Astrocyte (in vitro differentiated cells and primary cell): ENCODE measurements around the gene CD52. TPM values are rescaled to one million over a fixed set of nuclear protein-coding genes. Genes with fewer than 3 reads are reported as not detected.

Source experiments
- DNase-seq: peaks from one replicate; pipeline ENCODE4 v3.0.0-alpha.2; 2010; ENCODE audit warnings: low read depth
- FAIRE-seq: peaks from 2 replicates; lab custom pipeline; 2011; peaks lifted over from hg19 to GRCh38; lab: Jason Lieb, UNC
- H2AFZ ChIP-seq: 2 replicates; pipeline ENCODE4 v1.6.0; 2012; ENCODE audit warnings: low read depth, low read length, inconsistent platforms
- H3K27ac ChIP-seq: 2 replicates; pipeline ENCODE4 v1.5.1; 2011; ENCODE audit warnings: low read depth, low read length, inconsistent platforms
- H3K27me3 ChIP-seq: 2 replicates; pipeline ENCODE4 v1.6.0; 2011; ENCODE audit warnings: low read length, inconsistent platforms; ENCODE audit not compliant: insufficient read depth
- H3K36me3 ChIP-seq: 2 replicates; pipeline ENCODE4 v1.5.1; 2011; ENCODE audit warnings: low read length, inconsistent platforms; ENCODE audit not compliant: insufficient read depth
- H3K4me1 ChIP-seq: 2 replicates; pipeline ENCODE4 v1.5.1; 2011; ENCODE audit warnings: low read length, inconsistent platforms; ENCODE audit not compliant: insufficient read depth
- H3K4me2 ChIP-seq: 2 replicates; pipeline ENCODE4 v1.6.0; 2012; ENCODE audit warnings: low read length, inconsistent platforms
- H3K4me3 ChIP-seq: 2 replicates; pipeline ENCODE4 v1.5.1; 2011; ENCODE audit warnings: low read depth, mild to moderate bottlenecking, low read length, inconsistent platforms; ENCODE audit not compliant: insufficient read depth
- H3K79me2 ChIP-seq: 2 replicates; pipeline ENCODE4 v1.6.0; 2012; ENCODE audit warnings: mild to moderate bottlenecking, low read length, inconsistent platforms; ENCODE audit not compliant: insufficient read depth
- H3K9ac ChIP-seq: 2 replicates; pipeline ENCODE4 v1.6.0; 2012; ENCODE audit warnings: mild to moderate bottlenecking, low read length, inconsistent platforms
- H3K9me3 ChIP-seq: 2 replicates; pipeline ENCODE4 v1.5.1; 2012; ENCODE audit warnings: low read depth, mild to moderate bottlenecking, low read length, inconsistent platforms; ENCODE audit not compliant: insufficient read depth
- H4K20me1 ChIP-seq: 2 replicates; pipeline ENCODE4 v1.6.0; 2012; ENCODE audit warnings: low read length, inconsistent platforms; ENCODE audit not compliant: insufficient read depth
- H3K27ac Mint-ChIP-seq: one replicate; pipeline ENCODE4 v1.8.0; 2021; ENCODE audit warnings: mild to moderate bottlenecking, mixed read lengths; ENCODE audit not compliant: unreplicated experiment
- H3K27me3 Mint-ChIP-seq: one replicate; pipeline ENCODE4 v1.8.0; 2021; ENCODE audit warnings: low read depth, mixed read lengths; ENCODE audit not compliant: unreplicated experiment
- H3K36me3 Mint-ChIP-seq: one replicate; pipeline ENCODE4 v1.8.0; 2021; ENCODE audit warnings: low read depth, mixed read lengths; ENCODE audit not compliant: unreplicated experiment
- H3K4me1 Mint-ChIP-seq: one replicate; pipeline ENCODE4 v1.8.0; 2021; ENCODE audit warnings: low read depth, mixed read lengths; ENCODE audit not compliant: unreplicated experiment
- H3K4me3 Mint-ChIP-seq: one replicate; pipeline ENCODE4 v1.8.0; 2021; ENCODE audit warnings: mild to moderate bottlenecking, moderate library complexity, mixed read lengths; ENCODE audit not compliant: unreplicated experiment
- H3K9me3 Mint-ChIP-seq: one replicate; pipeline ENCODE4 v1.8.0; 2021; ENCODE audit warnings: mild to moderate bottlenecking, mixed read lengths; ENCODE audit not compliant: unreplicated experiment
- EZH2 ChIP-seq: IDR thresholded peaks from 2 replicates; pipeline ENCODE4 v1.6.1; 2012; ENCODE audit warnings: mild to moderate bottlenecking, low read length, inconsistent platforms; ENCODE audit not compliant: insufficient read depth
- total RNA-seq: library from RNA; stranded (reverse); gene quantifications from 2 replicates; pipeline ENCODE4 v1.2.1, GENCODE V29; 2021
- TF ChIP-seq, protein P1 (sequence below): IDR thresholded peaks from 2 replicates; pipeline ENCODE4 v1.5.1; 2011; ENCODE audit warnings: low read depth, mild to moderate bottlenecking, inconsistent platforms, low read length, moderate library complexity; ENCODE audit not compliant: insufficient read depth

CD52 gene
- total RNA-seq, 1 donor from 2014 or later: not detected

GRCh38 chr1:26322042-26322331 lies 4.2 kb downstream of the CD52 start:
- H3K4me3 Mint-ChIP-seq: no peak overlapping the region
- FAIRE-seq: no peak
- peaks cover 3% of the 10 kb centered on the region for H3K36me3 Mint-ChIP-seq

DNA sequence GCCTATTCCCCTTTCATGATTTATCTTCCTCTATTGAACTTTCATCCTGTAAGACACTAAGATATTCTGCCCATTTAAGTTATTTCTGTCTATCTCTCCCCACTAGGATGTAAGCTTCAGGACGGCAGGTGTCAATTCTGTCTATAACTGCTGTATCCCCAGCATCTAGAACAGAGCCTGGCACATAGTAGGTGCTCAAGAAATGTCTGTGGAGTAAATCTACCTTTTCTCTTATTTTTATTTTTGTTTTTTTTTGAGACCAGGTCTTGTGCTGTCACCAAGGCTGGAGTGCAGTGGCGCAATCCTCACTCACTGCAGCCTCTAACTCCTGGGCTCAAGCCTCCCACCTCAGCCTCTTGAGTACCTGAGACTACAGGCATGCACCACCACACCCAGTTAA lies 5.6 kb downstream of the CD52 start:
- Mint-ChIP-seq H3K27ac (no peak overlapping the region), H3K4me1 (peaks cover 5% of the 10 kb centered on the region), H3K27me3 (peaks cover 3% of the 10 kb centered on the region), H3K36me3 (peaks cover 3% of the 10 kb centered on the region), H3K4me3 (no peak overlapping the region), H3K9me3 (no peaks in the 10 kb centered on the region)
- DNase-seq: no peak
- Histone ChIP-seq H3K27me3 (no peaks in the 10 kb centered on the region), H3K79me2 (no peaks in the 10 kb centered on the region), H3K4me3 (no peak overlapping the region), H3K4me1 (peaks cover 5% of the 10 kb centered on the region), H2AFZ (no peak overlapping the region), H3K27ac (no peak overlapping the region), H3K9ac (no peak overlapping the region), H4K20me1 (no peaks in the 10 kb centered on the region), H3K4me2 (no peak overlapping the region), H3K9me3 (no peaks in the 10 kb centered on the region), H3K36me3 (no peaks in the 10 kb centered on the region)
- TF ChIP-seq, protein P1, sequence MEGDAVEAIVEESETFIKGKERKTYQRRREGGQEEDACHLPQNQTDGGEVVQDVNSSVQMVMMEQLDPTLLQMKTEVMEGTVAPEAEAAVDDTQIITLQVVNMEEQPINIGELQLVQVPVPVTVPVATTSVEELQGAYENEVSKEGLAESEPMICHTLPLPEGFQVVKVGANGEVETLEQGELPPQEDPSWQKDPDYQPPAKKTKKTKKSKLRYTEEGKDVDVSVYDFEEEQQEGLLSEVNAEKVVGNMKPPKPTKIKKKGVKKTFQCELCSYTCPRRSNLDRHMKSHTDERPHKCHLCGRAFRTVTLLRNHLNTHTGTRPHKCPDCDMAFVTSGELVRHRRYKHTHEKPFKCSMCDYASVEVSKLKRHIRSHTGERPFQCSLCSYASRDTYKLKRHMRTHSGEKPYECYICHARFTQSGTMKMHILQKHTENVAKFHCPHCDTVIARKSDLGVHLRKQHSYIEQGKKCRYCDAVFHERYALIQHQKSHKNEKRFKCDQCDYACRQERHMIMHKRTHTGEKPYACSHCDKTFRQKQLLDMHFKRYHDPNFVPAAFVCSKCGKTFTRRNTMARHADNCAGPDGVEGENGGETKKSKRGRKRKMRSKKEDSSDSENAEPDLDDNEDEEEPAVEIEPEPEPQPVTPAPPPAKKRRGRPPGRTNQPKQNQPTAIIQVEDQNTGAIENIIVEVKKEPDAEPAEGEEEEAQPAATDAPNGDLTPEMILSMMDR: no peak
- no peak for TF ChIP-seq EZH2
- FAIRE-seq: no peak

More at GRCh38 chr1:26322042-26322331, 4.2 kb downstream of the CD52 start:
- no peaks in the 10 kb centered on the region for H3K9me3 Mint-ChIP-seq
- no peaks in the 10 kb centered on the region for H4K20me1 ChIP-seq
- DNase-seq: no peak
- peak overlapping the region; percentile 63 for H3K9ac ChIP-seq
- H3K36me3 ChIP-seq: no peaks in the 10 kb centered on the region
- no peak overlapping the region for H3K27ac ChIP-seq
- TF ChIP-seq, protein P1: no peak
- no peak overlapping the region for H3K4me3 ChIP-seq
- H3K79me2 ChIP-seq: no peaks in the 10 kb centered on the region
- H3K9me3 ChIP-seq: no peaks in the 10 kb centered on the region
- H3K4me1 ChIP-seq: peaks cover 5% of the 10 kb centered on the region
- H3K27me3 ChIP-seq: no peaks in the 10 kb centered on the region
- H3K4me2 ChIP-seq: no peak overlapping the region
- peaks cover 7% of the 10 kb centered on the region for H3K4me1 Mint-ChIP-seq
- H2AFZ ChIP-seq: no peak overlapping the region
- H3K27me3 Mint-ChIP-seq: peaks cover 3% of the 10 kb centered on the region
- no peak overlapping the region for H3K27ac Mint-ChIP-seq

- Histone ChIP-seq H3K27me3 (no peaks in the 10 kb centered on the region), H3K4me2 (no peak overlapping the region), H2AFZ (no peak overlapping the region), H3K9ac (no peak overlapping the region), H4K20me1 (no peaks in the 10 kb centered on the region), H3K27ac (no peak overlapping the region), H3K9me3 (no peaks in the 10 kb centered on the region), H3K36me3 (no peaks in the 10 kb centered on the region), H3K79me2 (no peaks in the 10 kb centered on the region), H3K4me3 (no peak overlapping the region), H3K4me1 (peaks cover 5% of the 10 kb centered on the region)
- H3K4me1 Mint-ChIP-seq: peaks cover 5% of the 10 kb centered on the region
- TF ChIP-seq, protein P1: no peak
- peaks cover 3% of the 10 kb centered on the region for H3K27me3 Mint-ChIP-seq
- FAIRE-seq: no peak
- no peaks in the 10 kb centered on the region for H3K9me3 Mint-ChIP-seq
- peaks cover 3% of the 10 kb centered on the region for H3K36me3 Mint-ChIP-seq
- DNase-seq: no peak
- no peak overlapping the region for H3K4me3 Mint-ChIP-seq
- no peak overlapping the region for H3K27ac Mint-ChIP-seq
Measured at GRCh38 chr1:26324550-26324949, 6.8 kb downstream of the CD52 start.
